C4-2B (cell line): ENCODE results near the gene CUX1.

ENCODE experiments used
- H3K27ac ChIP-seq: fragments of 450-650 bp; 2 replicates; pipeline ENCODE4 v1.5.1; 2017
- ZFX ChIP-seq: fragments of 450-650 bp; IDR thresholded peaks from 2 replicates; pipeline ENCODE4 v1.6.1; 2017
- TF ChIP-seq, protein P1 (sequence below): fragments of 450-650 bp; conservative IDR thresholded peaks from 2 replicates; pipeline ENCODE4 v1.5.1; 2017; ENCODE audit warnings: mild to moderate bottlenecking

CUX1 gene

GRCh38 chr7:102082693-102083368 is 265.4 kb downstream of the CUX1 start:
- no peak overlapping the region for H3K27ac ChIP-seq
- TF ChIP-seq, protein P1, sequence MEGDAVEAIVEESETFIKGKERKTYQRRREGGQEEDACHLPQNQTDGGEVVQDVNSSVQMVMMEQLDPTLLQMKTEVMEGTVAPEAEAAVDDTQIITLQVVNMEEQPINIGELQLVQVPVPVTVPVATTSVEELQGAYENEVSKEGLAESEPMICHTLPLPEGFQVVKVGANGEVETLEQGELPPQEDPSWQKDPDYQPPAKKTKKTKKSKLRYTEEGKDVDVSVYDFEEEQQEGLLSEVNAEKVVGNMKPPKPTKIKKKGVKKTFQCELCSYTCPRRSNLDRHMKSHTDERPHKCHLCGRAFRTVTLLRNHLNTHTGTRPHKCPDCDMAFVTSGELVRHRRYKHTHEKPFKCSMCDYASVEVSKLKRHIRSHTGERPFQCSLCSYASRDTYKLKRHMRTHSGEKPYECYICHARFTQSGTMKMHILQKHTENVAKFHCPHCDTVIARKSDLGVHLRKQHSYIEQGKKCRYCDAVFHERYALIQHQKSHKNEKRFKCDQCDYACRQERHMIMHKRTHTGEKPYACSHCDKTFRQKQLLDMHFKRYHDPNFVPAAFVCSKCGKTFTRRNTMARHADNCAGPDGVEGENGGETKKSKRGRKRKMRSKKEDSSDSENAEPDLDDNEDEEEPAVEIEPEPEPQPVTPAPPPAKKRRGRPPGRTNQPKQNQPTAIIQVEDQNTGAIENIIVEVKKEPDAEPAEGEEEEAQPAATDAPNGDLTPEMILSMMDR: no peak
- no peak for TF ChIP-seq ZFX

GRCh38 chr7:102085218-102085772 is 267.9 kb downstream of the CUX1 start:
- TF ChIP-seq, protein P1: no peak
- H3K27ac ChIP-seq: no peak overlapping the region

DNA sequence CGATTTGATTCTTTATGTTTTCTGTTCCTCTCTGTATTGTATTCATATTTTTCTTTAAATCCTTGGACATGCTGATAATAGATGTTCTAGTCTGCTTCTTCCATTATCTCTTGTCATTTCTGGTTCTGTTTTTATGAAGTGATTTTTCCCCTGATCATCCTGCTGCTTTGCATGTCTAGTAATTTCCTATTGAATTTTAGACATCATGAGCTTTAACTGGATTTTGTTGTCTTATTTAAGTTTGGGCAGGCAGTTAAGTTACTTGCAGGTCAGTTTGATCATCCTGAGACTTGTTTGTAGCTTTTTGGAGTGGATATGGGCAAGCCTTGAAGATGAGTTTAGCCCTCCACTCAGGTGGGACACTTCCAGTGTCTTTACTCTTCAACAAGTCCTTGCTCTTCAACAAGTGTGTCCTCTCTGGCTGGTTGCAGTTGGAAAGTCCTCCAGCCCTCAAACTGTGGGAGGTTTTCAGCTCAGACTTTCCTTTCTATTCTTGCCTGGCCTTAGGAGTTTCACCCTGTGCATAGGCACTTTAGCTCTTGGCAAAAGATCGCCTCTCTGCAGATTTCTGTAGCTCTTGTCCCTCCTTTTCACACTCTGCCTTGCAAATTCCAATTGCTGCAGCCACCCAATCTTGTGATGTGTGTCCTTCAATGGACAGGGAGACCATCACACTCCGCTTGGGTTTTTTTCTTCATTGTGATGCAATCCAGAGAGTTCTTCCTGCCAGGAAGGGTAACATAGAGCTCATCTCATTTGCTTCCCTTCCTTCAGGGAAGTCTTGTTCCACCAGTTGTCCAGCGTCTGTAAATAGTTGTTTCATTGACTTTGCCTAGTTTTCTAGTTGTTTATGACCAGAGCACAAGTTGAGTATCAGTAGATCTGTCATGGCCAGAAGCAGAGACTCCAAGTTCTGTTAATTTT is 272.0 kb downstream of the CUX1 start:
- no peak overlapping the region for H3K27ac ChIP-seq
- TF ChIP-seq, protein P1: no peak
- TF ChIP-seq ZFX: no peak

GRCh38 chr7:102093599-102094315 is 276.3 kb downstream of the CUX1 start:
- H3K27ac ChIP-seq: no peak overlapping the region
- TF ChIP-seq, protein P1: no peak
- TF ChIP-seq ZFX: no peak

DNA sequence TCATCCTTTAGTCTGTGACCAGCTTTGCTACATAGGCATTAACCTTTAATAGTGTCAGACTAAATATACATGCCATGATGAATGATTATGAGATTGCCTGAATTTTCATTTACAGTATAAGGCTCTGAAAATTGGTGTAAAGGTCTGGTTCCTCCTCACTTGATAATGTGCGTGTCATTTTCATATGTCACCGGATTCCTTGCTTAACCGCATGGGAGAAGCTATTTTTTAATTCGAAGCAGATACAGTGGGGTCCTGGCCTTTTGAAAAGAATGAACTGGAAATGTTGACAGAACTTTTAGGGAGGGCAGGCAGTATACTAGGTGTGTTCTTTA is 276.9 kb downstream of the CUX1 start:
- H3K27ac ChIP-seq: no peak overlapping the region
- no peak for TF ChIP-seq ZFX
- TF ChIP-seq, protein P1: no peak

DNA sequence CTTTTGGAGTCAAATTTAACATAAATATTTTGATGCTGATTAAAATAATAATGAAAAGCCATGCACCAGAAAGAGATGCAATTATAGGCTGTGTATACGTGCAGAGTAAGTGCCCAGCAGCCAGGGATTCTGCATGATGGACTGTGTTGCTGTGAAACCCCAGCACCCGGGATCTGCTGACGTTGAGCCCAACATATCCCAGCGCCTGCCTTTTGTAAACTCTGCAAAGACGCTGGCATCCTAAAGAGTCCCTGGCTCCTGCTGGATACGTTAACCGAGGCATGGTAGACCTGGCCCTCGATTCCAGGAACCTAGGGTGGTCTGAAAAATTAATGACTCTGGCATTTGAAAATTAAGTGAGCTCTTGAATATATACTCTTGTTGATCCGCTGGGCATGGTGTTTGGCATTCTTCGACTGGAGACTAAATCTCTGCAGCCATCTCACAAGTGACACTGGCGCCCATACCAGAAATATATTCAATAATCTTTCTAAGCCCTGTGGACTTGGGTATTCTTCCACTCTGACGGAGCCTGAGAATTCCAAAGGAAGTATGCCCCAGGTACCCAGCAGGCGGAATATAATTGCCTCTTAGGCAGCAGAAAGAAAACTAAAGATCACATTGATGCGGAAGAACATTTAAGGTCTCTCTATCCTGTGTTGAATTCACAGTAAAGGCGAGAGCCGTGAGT is 278.0 kb downstream of the CUX1 start:
- H3K27ac ChIP-seq: no peak overlapping the region
- TF ChIP-seq ZFX: no peak
- TF ChIP-seq, protein P1: no peak
